HCT116 (cell line): ENCODE measurements around the gene THOC6. TPM values are rescaled to one million over a fixed set of nuclear protein-coding genes. Genes with fewer than 3 reads are reported as not detected.

Source experiments
- ATAC-seq: fragments of 200-7000 bp; cut with Tn5 transposase; 2 replicates; pipeline ENCODE4 v1.9.1; 2020; ENCODE audit warnings: mild to moderate bottlenecking, moderate library complexity
- BruUV-seq: library from RNA; stranded (reverse); fragments of 400-500 nt; replicated peaks from 2 replicates; lab custom pipeline; 2021; lab: Mats Ljungman, UMichigan
- CTCF ChIA-PET: fragments of 300-600 bp; sonication (Branson Sonifier 250); formaldehyde crosslinking; loops from one replicate; lab custom pipeline; 2021; ENCODE audit warnings: antibody characterized with exemption; lab: Charles Lee
- POLR2A ChIA-PET: fragments of 300-600, 350-600 bp; sonication (Branson Sonifier 250); formaldehyde crosslinking; loops from one replicate; lab custom pipeline; 2021; ENCODE audit warnings: antibody characterized with exemption; lab: Charles Lee
- RAD21 ChIA-PET, 2 experiments: fragments of 300-600 bp; sonication (Branson Sonifier 250); formaldehyde crosslinking; loops; one replicate each; lab custom pipeline; 2023; ENCODE audit warnings: low total read pairs in 2 of 2; ENCODE audit not compliant: uncharacterized antibody in 2 of 2, unreplicated experiment in 2 of 2, low non-redundant PET in 1 of 2; lab: Charles Lee
- DNase-seq: peaks from one replicate; pipeline ENCODE4 v3.0.0-alpha.2; 2010; ENCODE audit warnings: low read depth, low spot score
- H2AFZ ChIP-seq: fragments of 200-600 bp; shearing (Covaris generic), sonication (generic); 2 replicates; pipeline ENCODE4 v1.6.1; 2017; ENCODE audit warnings: low read depth, mixed run types, mixed read lengths, antibody characterized with exemption, low read length; ENCODE audit not compliant: poor library complexity, severe bottlenecking
- H3K27ac ChIP-seq: 2 replicates; pipeline ENCODE4 v1.5.1; 2012; ENCODE audit warnings: low read depth, low read length
- H3K27me3 ChIP-seq: fragments of 200-600 bp; sonication (generic); 2 replicates; pipeline ENCODE4 v1.6.1; 2016; ENCODE audit warnings: mixed run types, low read length, mixed read lengths; ENCODE audit not compliant: insufficient read depth
- H3K36me3 ChIP-seq, 2 experiments: fragments of 200-500 bp in 1 of 2; fragments of 200-600 bp in 1 of 2; sonication (Bioruptor generic) in 1 of 2; sonication (generic) in 1 of 2; 2 replicates each; pipeline versions ENCODE4 v1.5.1 to v1.6.1; 2014 to 2016; ENCODE audit warnings: low read length in 2 of 2, inconsistent platforms in 1 of 2, mixed read lengths in 1 of 2, mixed run types in 1 of 2; ENCODE audit not compliant: insufficient read depth in 2 of 2, control insufficient read depth in 1 of 2
- H3K4me1 ChIP-seq, 2 experiments: fragments of 200-600 bp in 1 of 2; sonication (generic) in 1 of 2; 2 replicates each; pipeline versions ENCODE4 v1.5.1 to v1.6.1; 2012 to 2017; ENCODE audit warnings: low read length in 2 of 2, inconsistent platforms in 1 of 2, mild to moderate bottlenecking in 1 of 2, mixed read lengths in 1 of 2, mixed run types in 1 of 2, moderate library complexity in 1 of 2; ENCODE audit not compliant: insufficient read depth in 2 of 2, control insufficient read depth in 1 of 2
- H3K4me2 ChIP-seq: fragments of 200-600 bp; sonication (generic); 2 replicates; pipeline ENCODE4 v1.6.1; 2017; ENCODE audit warnings: mixed run types, low read length, mixed read lengths
- H3K4me3 ChIP-seq, 2 experiments: fragments of 200-600 bp in 1 of 2; sonication (generic) in 1 of 2; replicated peaks in 1 of 2; 2 replicates each; pipeline ENCODE4 v1.5.1; 2011 to 2016; ENCODE audit warnings: low read length in 2 of 2, control low read depth in 1 of 2, low read depth in 1 of 2, mild to moderate bottlenecking in 1 of 2, mixed read lengths in 1 of 2, mixed run types in 1 of 2
- H3K79me2 ChIP-seq: fragments of 200-600 bp; sonication (generic); 2 replicates; pipeline ENCODE4 v1.6.1; 2017; ENCODE audit warnings: mild to moderate bottlenecking, mixed run types, low read length, moderate library complexity, mixed read lengths; ENCODE audit not compliant: insufficient read depth
- H3K9ac ChIP-seq: fragments of 200-600 bp; sonication (generic); 2 replicates; pipeline ENCODE4 v1.6.1; 2016; ENCODE audit warnings: low read length, mixed read lengths
- H3K9me2 ChIP-seq: fragments of 200-600 bp; sonication (generic), shearing (Covaris generic); 2 replicates; pipeline ENCODE4 v1.6.1; 2017; ENCODE audit warnings: mixed run types, mild to moderate bottlenecking, moderate library complexity; ENCODE audit not compliant: insufficient read depth
- H3K9me3 ChIP-seq, 2 experiments: fragments of 200-500 bp in 1 of 2; fragments of 200-600 bp in 1 of 2; sonication (Bioruptor generic) in 1 of 2; sonication (generic) in 1 of 2; 2 replicates each; pipeline ENCODE4 v1.6.1; 2014 to 2017; ENCODE audit warnings: low read length in 2 of 2, mixed read lengths in 2 of 2, inconsistent platforms in 1 of 2, low read depth in 1 of 2, mild to moderate bottlenecking in 1 of 2, mixed run types in 1 of 2, moderate library complexity in 1 of 2; ENCODE audit not compliant: control insufficient read depth in 1 of 2, insufficient read depth in 1 of 2
- H4K20me1 ChIP-seq: fragments of 200-600 bp; sonication (generic), shearing (Covaris generic); 2 replicates; pipeline ENCODE4 v1.6.1; 2017; ENCODE audit warnings: mixed run types, mild to moderate bottlenecking, moderate library complexity; ENCODE audit not compliant: insufficient read depth
- EGR1 ChIP-seq: IDR thresholded peaks from 2 replicates; pipeline ENCODE4 v1.6.1; 2012; ENCODE audit warnings: low read depth
- FOSL1 ChIP-seq: IDR thresholded peaks from 2 replicates; pipeline ENCODE4 v1.6.1; 2012; ENCODE audit warnings: low read depth
- JUND ChIP-seq: IDR thresholded peaks from 2 replicates; pipeline ENCODE4 v1.6.1; 2012
- POLR2A ChIP-seq: IDR thresholded peaks from 2 replicates; pipeline ENCODE4 v1.7.0; 2011; ENCODE audit warnings: borderline replicate concordance; ENCODE audit not compliant: insufficient read depth, insufficient read length; ENCODE audit errors: extremely low read depth
- SRF ChIP-seq: IDR thresholded peaks from 2 replicates; pipeline ENCODE4 v1.6.1; 2012; ENCODE audit warnings: low read depth
- intact Hi-C: fragments of 100-400 bp; cut with micrococcal nuclease; formaldehyde crosslinking; loops from 2 replicates; pipeline ENCODE4 v1.10.0; 2022
- total RNA-seq: library from RNA; stranded (reverse); gene quantifications from one replicate; pipeline ENCODE4 v1.2.1, GENCODE V29; 2021; ENCODE audit not compliant: unreplicated experiment
- TF ChIP-seq, protein P1 (sequence below): IDR thresholded peaks from 2 replicates; pipeline ENCODE4 v1.6.1; 2011; ENCODE audit warnings: mild to moderate bottlenecking, low read length, moderate library complexity; ENCODE audit not compliant: insufficient replicate concordance; ENCODE audit errors: extremely low read depth
- TF ChIP-seq, protein P2 (sequence below): IDR thresholded peaks from 2 replicates; pipeline ENCODE4 v1.6.1; 2012; ENCODE audit warnings: low read depth
- TF ChIP-seq, protein P3 (sequence below), 3 experiments: fragments of 200-600 bp in 1 of 3; sonication (generic) in 1 of 3; IDR thresholded peaks in 2 of 3; conservative IDR thresholded peaks in 1 of 3; 2 replicates each; pipeline ENCODE4 v1.5.1; 2012 to 2017; ENCODE audit warnings: low read depth in 2 of 3, low read length in 2 of 3, antibody characterized with exemption in 1 of 3, borderline replicate concordance in 1 of 3, control low read depth in 1 of 3, mild to moderate bottlenecking in 1 of 3, mixed read lengths in 1 of 3, mixed run types in 1 of 3, moderate library complexity in 1 of 3; ENCODE audit not compliant: insufficient read depth in 1 of 3

Gene THOC6
- total RNA-seq, 1 experiment from 2014 or later, result 62.9 TPM

DNA sequence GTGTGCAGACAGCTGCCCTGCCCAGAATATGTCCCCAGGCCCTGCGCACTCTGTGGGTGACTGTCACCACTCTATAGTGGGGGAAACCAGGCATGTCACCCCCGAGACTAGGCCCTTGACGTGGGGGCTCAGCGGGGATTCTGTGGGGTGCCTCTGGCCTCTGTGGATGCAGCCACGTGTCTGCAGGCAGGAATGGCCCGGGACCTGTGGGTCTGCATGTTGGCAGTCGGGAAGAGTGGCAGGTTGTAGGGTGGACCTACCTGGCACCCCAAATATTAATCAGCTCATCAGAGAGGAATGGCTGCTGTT, 42.6 kb downstream of the THOC6 start:
- CTCF ChIA-PET, result no interaction called here
- Histone ChIP-seq H3K4me2 (0 out of 2 replicates have a peak overlapping the region, but pooled peaks have one; percentile 3), H3K4me3 (peak overlapping the region in 1 of 2 experiments; percentile 6; a peak in 1 of 4 replicates), H3K9me3 (no peaks in the 10 kb centered on the region), H2AFZ (no peak overlapping the region), H3K36me3 (no peaks in the 10 kb centered on the region), H3K27me3 (no peaks in the 10 kb centered on the region), H3K79me2 (no peaks in the 10 kb centered on the region), H4K20me1 (no peaks in the 10 kb centered on the region), H3K27ac (no peak overlapping the region; the same call in 1 of the 2 replicates), H3K4me1 (peaks cover 0 to 13% of the 10 kb centered on the region in 2 experiments; a peak in 1 of 4 replicates), H3K9ac (no peak overlapping the region), H3K9me2 (no peaks in the 10 kb centered on the region)
- ATAC-seq (no peak), DNase-seq (no peak)
- POLR2A ChIA-PET, result no interaction called here
- RAD21 ChIA-PET, result no interaction called here
- no TSS peak for BruUV-seq
- intact Hi-C loops, result no loop called here
- TF ChIP-seq, protein P1, sequence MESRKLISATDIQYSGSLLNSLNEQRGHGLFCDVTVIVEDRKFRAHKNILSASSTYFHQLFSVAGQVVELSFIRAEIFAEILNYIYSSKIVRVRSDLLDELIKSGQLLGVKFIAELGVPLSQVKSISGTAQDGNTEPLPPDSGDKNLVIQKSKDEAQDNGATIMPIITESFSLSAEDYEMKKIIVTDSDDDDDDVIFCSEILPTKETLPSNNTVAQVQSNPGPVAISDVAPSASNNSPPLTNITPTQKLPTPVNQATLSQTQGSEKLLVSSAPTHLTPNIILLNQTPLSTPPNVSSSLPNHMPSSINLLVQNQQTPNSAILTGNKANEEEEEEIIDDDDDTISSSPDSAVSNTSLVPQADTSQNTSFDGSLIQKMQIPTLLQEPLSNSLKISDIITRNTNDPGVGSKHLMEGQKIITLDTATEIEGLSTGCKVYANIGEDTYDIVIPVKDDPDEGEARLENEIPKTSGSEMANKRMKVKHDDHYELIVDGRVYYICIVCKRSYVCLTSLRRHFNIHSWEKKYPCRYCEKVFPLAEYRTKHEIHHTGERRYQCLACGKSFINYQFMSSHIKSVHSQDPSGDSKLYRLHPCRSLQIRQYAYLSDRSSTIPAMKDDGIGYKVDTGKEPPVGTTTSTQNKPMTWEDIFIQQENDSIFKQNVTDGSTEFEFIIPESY, result no peak
- TF ChIP-seq EGR1, result no peak
- TF ChIP-seq, protein P2, sequence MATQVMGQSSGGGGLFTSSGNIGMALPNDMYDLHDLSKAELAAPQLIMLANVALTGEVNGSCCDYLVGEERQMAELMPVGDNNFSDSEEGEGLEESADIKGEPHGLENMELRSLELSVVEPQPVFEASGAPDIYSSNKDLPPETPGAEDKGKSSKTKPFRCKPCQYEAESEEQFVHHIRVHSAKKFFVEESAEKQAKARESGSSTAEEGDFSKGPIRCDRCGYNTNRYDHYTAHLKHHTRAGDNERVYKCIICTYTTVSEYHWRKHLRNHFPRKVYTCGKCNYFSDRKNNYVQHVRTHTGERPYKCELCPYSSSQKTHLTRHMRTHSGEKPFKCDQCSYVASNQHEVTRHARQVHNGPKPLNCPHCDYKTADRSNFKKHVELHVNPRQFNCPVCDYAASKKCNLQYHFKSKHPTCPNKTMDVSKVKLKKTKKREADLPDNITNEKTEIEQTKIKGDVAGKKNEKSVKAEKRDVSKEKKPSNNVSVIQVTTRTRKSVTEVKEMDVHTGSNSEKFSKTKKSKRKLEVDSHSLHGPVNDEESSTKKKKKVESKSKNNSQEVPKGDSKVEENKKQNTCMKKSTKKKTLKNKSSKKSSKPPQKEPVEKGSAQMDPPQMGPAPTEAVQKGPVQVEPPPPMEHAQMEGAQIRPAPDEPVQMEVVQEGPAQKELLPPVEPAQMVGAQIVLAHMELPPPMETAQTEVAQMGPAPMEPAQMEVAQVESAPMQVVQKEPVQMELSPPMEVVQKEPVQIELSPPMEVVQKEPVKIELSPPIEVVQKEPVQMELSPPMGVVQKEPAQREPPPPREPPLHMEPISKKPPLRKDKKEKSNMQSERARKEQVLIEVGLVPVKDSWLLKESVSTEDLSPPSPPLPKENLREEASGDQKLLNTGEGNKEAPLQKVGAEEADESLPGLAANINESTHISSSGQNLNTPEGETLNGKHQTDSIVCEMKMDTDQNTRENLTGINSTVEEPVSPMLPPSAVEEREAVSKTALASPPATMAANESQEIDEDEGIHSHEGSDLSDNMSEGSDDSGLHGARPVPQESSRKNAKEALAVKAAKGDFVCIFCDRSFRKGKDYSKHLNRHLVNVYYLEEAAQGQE, result no peak
- TF ChIP-seq SRF, result no peak
- no peak for TF ChIP-seq POLR2A
- TF ChIP-seq, protein P3, sequence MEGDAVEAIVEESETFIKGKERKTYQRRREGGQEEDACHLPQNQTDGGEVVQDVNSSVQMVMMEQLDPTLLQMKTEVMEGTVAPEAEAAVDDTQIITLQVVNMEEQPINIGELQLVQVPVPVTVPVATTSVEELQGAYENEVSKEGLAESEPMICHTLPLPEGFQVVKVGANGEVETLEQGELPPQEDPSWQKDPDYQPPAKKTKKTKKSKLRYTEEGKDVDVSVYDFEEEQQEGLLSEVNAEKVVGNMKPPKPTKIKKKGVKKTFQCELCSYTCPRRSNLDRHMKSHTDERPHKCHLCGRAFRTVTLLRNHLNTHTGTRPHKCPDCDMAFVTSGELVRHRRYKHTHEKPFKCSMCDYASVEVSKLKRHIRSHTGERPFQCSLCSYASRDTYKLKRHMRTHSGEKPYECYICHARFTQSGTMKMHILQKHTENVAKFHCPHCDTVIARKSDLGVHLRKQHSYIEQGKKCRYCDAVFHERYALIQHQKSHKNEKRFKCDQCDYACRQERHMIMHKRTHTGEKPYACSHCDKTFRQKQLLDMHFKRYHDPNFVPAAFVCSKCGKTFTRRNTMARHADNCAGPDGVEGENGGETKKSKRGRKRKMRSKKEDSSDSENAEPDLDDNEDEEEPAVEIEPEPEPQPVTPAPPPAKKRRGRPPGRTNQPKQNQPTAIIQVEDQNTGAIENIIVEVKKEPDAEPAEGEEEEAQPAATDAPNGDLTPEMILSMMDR (IDR thresholded peaks at IDR 0.05 in 2 of 3, conservative IDR thresholded peaks at IDR 0.05 in 1 of 3; ENCODE audit: borderline replicate concordance in 1 of 3, insufficient read depth in 1 of 3, low read depth in 2 of 3, low read length in 2 of 3), result no peak
- no peak for TF ChIP-seq FOSL1
- no peak for TF ChIP-seq JUND
